HepG2 (cell line): ENCODE measurements around the gene TMEM14B. TPM values are rescaled to one million over a fixed set of nuclear protein-coding genes. Genes with fewer than 3 reads are reported as not detected.

ENCODE experiments used
- ARID2 ChIP-seq: sonication (generic); formaldehyde crosslinking; IDR thresholded peaks from 2 replicates; pipeline ENCODE4 v1.8.1; 2022; ENCODE audit warnings: mild to moderate bottlenecking, missing genetic modification reagents, borderline replicate concordance
- ATF4 ChIP-seq, 2 experiments: fragments of 450-650 bp in 1 of 2; sonication (generic) in 1 of 2; formaldehyde crosslinking; IDR thresholded peaks; 2 replicates each; pipeline versions ENCODE4 v1.5.0 to v1.8.0; 2020 to 2022; ENCODE audit warnings: mild to moderate bottlenecking in 1 of 2, missing genetic modification reagents in 1 of 2
- CCAR2 ChIP-seq: fragments of 200-400 bp; formaldehyde crosslinking; optimal IDR thresholded peaks from 2 replicates; pipeline ENCODE3; 2018; ENCODE audit warnings: low read depth, mild to moderate bottlenecking, low read length, moderate library complexity
- CENPBD1 ChIP-seq: sonication (generic); formaldehyde crosslinking; IDR thresholded peaks from 2 replicates; pipeline ENCODE4 v1.8.0; 2022; ENCODE audit warnings: missing genetic modification reagents, low read depth, mild to moderate bottlenecking, borderline replicate concordance
- HIVEP1 ChIP-seq: sonication (generic); formaldehyde crosslinking; IDR thresholded peaks from 2 replicates; pipeline ENCODE4 v1.4.0; 2020; ENCODE audit warnings: mild to moderate bottlenecking, missing genetic modification reagents
- ISX ChIP-seq: sonication (generic); formaldehyde crosslinking; conservative IDR thresholded peaks from 2 replicates; pipeline ENCODE4 v1.5.0; 2020; ENCODE audit warnings: missing genetic modification reagents
- MYPOP ChIP-seq: sonication (generic); formaldehyde crosslinking; IDR thresholded peaks from 2 replicates; pipeline ENCODE4 v1.8.1; 2023; ENCODE audit warnings: mild to moderate bottlenecking, moderate library complexity, missing genetic modification reagents
- SMAD9 ChIP-seq: sonication (generic); formaldehyde crosslinking; IDR thresholded peaks from 2 replicates; pipeline ENCODE4 v1.5.1; 2020; ENCODE audit warnings: mild to moderate bottlenecking, missing genetic modification reagents
- THAP8 ChIP-seq: sonication (generic); formaldehyde crosslinking; IDR thresholded peaks from 2 replicates; pipeline ENCODE4 v1.5.1; 2020; ENCODE audit warnings: missing genetic modification reagents, mild to moderate bottlenecking, borderline replicate concordance
- ZFP62 ChIP-seq: sonication (generic); formaldehyde crosslinking; IDR thresholded peaks from 2 replicates; pipeline ENCODE4 v1.4.0; 2020; ENCODE audit warnings: missing genetic modification reagents
- ZNF382 ChIP-seq: sonication (generic); formaldehyde crosslinking; IDR thresholded peaks from 2 replicates; pipeline ENCODE4 v1.5.0; 2020; ENCODE audit warnings: missing genetic modification reagents, mild to moderate bottlenecking, borderline replicate concordance
- polyA plus RNA-seq, 8 experiments: library from polyadenylated mRNA; depleted of rRNA in 3 of 8; stranded (reverse) in 7 of 8; unstranded in 1 of 8; fragments of >200 nt; fragmentation: Illumina TruSeq in 4 of 8; extraction: Trizol in 4 of 8; gene quantifications; 2 replicates each; pipeline versions ENCODE4 v1.2.1 to v1.2.3, GENCODE V29; 2011 to 2016; ENCODE audit warnings: low read depth in 4 of 8, missing spikeins in 1 of 8, mixed read lengths in 1 of 8; ENCODE audit not compliant: insufficient read depth in 1 of 8
- total RNA-seq, 5 experiments: library from RNA; depleted of rRNA; stranded (reverse); fragments of >200 nt; fragmentation: Illumina TruSeq; extraction: Trizol; gene quantifications; 2 replicates each; pipeline ENCODE4 v1.2.3, GENCODE V29; 2016; ENCODE audit warnings: low read depth in 1 of 5

Gene TMEM14B
- total and polyA plus RNA-seq, 2 of the 13 experiments (the other 11 are each of a cell fraction or from before 2014, with no cell fraction given): 133 to 200 TPM

- TF ChIP-seq THAP8 (CRISPR knock-in tag): no peak
- TF ChIP-seq ARID2 (CRISPR knock-in tag): 0 out of 2 replicates have a peak, but pooled peaks have one; percentile 17
- TF ChIP-seq ZNF382: no peak
- TF ChIP-seq ISX (CRISPR knock-in tag): no peak
- no peak for TF ChIP-seq SMAD9 (CRISPR knock-in tag)
- TF ChIP-seq CCAR2: no peak
- no peak for TF ChIP-seq MYPOP
- 0 out of 2 replicates have a peak, but pooled peaks have one; percentile 23 for TF ChIP-seq CENPBD1 (CRISPR knock-in tag)
- no peak for TF ChIP-seq ATF4 (CRISPR knock-in tag; IDR thresholded peaks at IDR 0.05)
- TF ChIP-seq HIVEP1 (CRISPR knock-in tag): no peak
- TF ChIP-seq ZFP62 (CRISPR knock-in tag): no peak
These were observed 25.6 kb upstream of the TMEM14B start (continued) for GRCh38 chr6:10721850-10722569.
